ENCODE data around the gene OXGR1.

Gene OXGR1

GRCh38 chr13:96999091-96999490, 4.8 kb upstream of the OXGR1 start:
- Histone ChIP-seq H3K79me2 (ENCODE audit: insufficient read depth, low read length) (no peaks in the 10 kb centered on the region), H3K27me3 (ENCODE audit: insufficient read depth, low read length) (no peaks in the 10 kb centered on the region), H4K20me1 (ENCODE audit: insufficient read depth, low read length) (no peaks in the 10 kb centered on the region), H3K4me1 (ENCODE audit: insufficient read depth, low read length, severe bottlenecking) (no peaks in the 10 kb centered on the region), H3K4me3 (ENCODE audit: low read depth, low read length, poor library complexity, severe bottlenecking) (no peak overlapping the region), H2AFZ (ENCODE audit: low read length) (no peak overlapping the region), H3K36me3 (ENCODE audit: insufficient read depth, low read length) (no peaks in the 10 kb centered on the region), H3F3A (ENCODE audit: insufficient read depth, low read length) (no peaks in the 10 kb centered on the region), H3K9ac (ENCODE audit: low read length) (no peak overlapping the region), H3K9me2 (ENCODE audit: low read depth, low read length) (no peaks in the 10 kb centered on the region), H3K4me2 (ENCODE audit: low read length) (no peak overlapping the region), H3K27ac (ENCODE audit: low read depth, low read length, poor library complexity, severe bottlenecking) (no peak overlapping the region), H3K9me3 (ENCODE audit: low read length) (no peaks in the 10 kb centered on the region)
- no peak for TF ChIP-seq EZH2 (IDR thresholded peaks at IDR 0.05; ENCODE audit: borderline replicate concordance, low read length)
- no peak for TF ChIP-seq CTCF (IDR thresholded peaks at IDR 0.05; ENCODE audit: low read length)

- H3K4me2 ChIP-seq (ENCODE audit: low read length), result no peak overlapping the region
- no peaks in the 10 kb centered on the region for H3K36me3 ChIP-seq (ENCODE audit: insufficient read depth, low read length)
- TF ChIP-seq CTCF (IDR thresholded peaks at IDR 0.05; ENCODE audit: low read length), result no peak
- TF ChIP-seq EZH2 (IDR thresholded peaks at IDR 0.05; ENCODE audit: borderline replicate concordance, low read length), result no peak
- no peak overlapping the region for H3K4me3 ChIP-seq (ENCODE audit: low read depth, low read length, poor library complexity, severe bottlenecking)
- H4K20me1 ChIP-seq (ENCODE audit: insufficient read depth, low read length), result no peaks in the 10 kb centered on the region
- H3K79me2 ChIP-seq (ENCODE audit: insufficient read depth, low read length), result no peaks in the 10 kb centered on the region
- no peaks in the 10 kb centered on the region for H3K9me3 ChIP-seq (ENCODE audit: low read length)
- no peaks in the 10 kb centered on the region for H3K9me2 ChIP-seq (ENCODE audit: low read depth, low read length)
- H3K27ac ChIP-seq (ENCODE audit: low read depth, low read length, poor library complexity, severe bottlenecking), result no peak overlapping the region
- no peak overlapping the region for H2AFZ ChIP-seq (ENCODE audit: low read length)
- no peaks in the 10 kb centered on the region for H3K27me3 ChIP-seq (ENCODE audit: insufficient read depth, low read length)
- H3F3A ChIP-seq (ENCODE audit: insufficient read depth, low read length), result no peaks in the 10 kb centered on the region
- H3K4me1 ChIP-seq (ENCODE audit: insufficient read depth, low read length, severe bottlenecking), result no peaks in the 10 kb centered on the region
- H3K9ac ChIP-seq (ENCODE audit: low read length), result no peak overlapping the region
These were observed 3.8 kb upstream of the OXGR1 start for GRCh38 chr13:96998051-96998450.

- no peaks in the 10 kb centered on the region for H3K4me1 ChIP-seq (ENCODE audit: insufficient read depth, low read length, severe bottlenecking)
- no peaks in the 10 kb centered on the region for H3F3A ChIP-seq (ENCODE audit: insufficient read depth, low read length)
- H3K4me3 ChIP-seq (ENCODE audit: low read depth, low read length, poor library complexity, severe bottlenecking), result no peak overlapping the region
- no peaks in the 10 kb centered on the region for H3K9me3 ChIP-seq (ENCODE audit: low read length)
- no peak overlapping the region for H3K4me2 ChIP-seq (ENCODE audit: low read length)
- no peaks in the 10 kb centered on the region for H3K27me3 ChIP-seq (ENCODE audit: insufficient read depth, low read length)
- H3K9me2 ChIP-seq (ENCODE audit: low read depth, low read length), result no peaks in the 10 kb centered on the region
- H3K9ac ChIP-seq (ENCODE audit: low read length), result no peak overlapping the region
- no peak overlapping the region for H2AFZ ChIP-seq (ENCODE audit: low read length)
- H3K27ac ChIP-seq (ENCODE audit: low read depth, low read length, poor library complexity, severe bottlenecking), result no peak overlapping the region
- H3K36me3 ChIP-seq (ENCODE audit: insufficient read depth, low read length), result no peaks in the 10 kb centered on the region
- H3K79me2 ChIP-seq (ENCODE audit: insufficient read depth, low read length), result no peaks in the 10 kb centered on the region
- H4K20me1 ChIP-seq (ENCODE audit: insufficient read depth, low read length), result no peaks in the 10 kb centered on the region
- TF ChIP-seq CTCF (IDR thresholded peaks at IDR 0.05; ENCODE audit: low read length) (no peak), EZH2 (IDR thresholded peaks at IDR 0.05; ENCODE audit: borderline replicate concordance, low read length) (no peak)
These were observed 2.6 kb upstream of the OXGR1 start for GRCh38 chr13:96996886-96997285.
